Measurements from ENCODE around the gene FIZ1.

- no peak for TF ChIP-seq REST (IDR thresholded peaks at IDR 0.05; ENCODE audit: insufficient read depth in 1 of 2, low read depth in 2 of 2, low read length in 2 of 2)
- TF ChIP-seq POLR2AphosphoS5 (IDR thresholded peaks at IDR 0.05; ENCODE audit: low read depth, low read length) = no peak
Observed at GRCh38 chr19:55578761-55579747, 20.3 kb downstream of the FIZ1 start.
